Superior temporal gyrus (tissue), 1 donor: ENCODE measurements around the gene CPA3.

ENCODE experiments used
- DNase-seq: peaks from one replicate; pipeline ENCODE4 v3.0.0-alpha.2; 2016; ENCODE audit errors: extremely low spot score

CPA3 gene

DNA sequence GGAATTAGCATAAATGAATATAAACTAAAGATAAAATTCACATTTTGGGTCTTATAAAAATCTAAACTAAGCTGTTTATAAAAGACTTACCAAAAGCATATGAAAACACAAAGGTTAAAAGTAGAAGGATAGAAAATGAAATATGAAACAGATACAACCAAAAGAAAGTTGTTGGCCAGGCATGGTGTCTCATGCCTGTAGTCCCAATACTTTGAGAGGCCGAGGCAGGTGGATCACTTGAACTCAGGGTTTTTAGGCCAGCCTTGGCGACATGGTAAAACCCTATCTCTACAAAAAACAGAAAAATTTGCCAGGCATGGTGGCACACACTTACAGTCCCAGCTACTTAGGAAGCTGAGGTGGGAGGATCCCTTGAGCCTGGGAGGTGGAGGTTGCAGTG is 51.0 kb downstream of the CPA3 start:
- DNase-seq, result no peak

DNA sequence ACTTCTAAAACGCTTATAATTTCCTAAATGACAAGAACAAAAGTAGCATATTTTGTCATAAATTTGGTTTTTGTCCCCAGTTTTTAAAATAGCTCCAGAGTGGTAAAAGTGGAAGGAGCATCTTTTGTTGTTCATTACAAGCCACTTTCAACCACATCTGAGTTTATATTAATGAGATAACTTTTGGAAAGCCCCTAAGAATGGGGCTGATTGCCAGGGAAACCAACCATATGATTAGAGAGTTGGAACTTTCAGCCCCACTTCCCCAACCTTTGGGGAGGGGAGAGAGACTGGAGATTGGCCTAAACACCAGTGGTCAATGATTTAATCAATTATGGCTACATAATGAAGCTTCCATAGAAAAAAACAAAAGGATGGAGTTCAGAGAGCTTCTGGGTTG is 57.4 kb downstream of the CPA3 start:
- no peak for DNase-seq

DNA sequence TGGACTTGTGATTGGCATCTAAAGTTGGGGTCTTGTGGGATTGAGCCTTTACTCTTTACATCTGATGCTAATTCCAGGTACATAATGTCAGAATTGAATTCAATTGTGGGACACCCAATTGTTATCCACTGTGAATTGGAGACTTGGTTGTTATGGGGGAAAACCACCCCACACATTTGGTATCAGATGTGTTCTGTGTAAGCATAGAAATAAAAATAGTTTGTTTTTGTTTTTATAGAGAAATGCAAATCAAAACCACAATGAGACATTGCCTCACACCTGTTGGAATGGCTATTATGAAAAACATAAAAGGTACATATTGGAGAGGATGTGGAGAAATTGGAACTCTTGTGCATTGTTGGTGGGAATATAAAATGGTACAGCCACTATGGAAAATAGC is 58.5 kb downstream of the CPA3 start:
- DNase-seq, result no peak

DNA sequence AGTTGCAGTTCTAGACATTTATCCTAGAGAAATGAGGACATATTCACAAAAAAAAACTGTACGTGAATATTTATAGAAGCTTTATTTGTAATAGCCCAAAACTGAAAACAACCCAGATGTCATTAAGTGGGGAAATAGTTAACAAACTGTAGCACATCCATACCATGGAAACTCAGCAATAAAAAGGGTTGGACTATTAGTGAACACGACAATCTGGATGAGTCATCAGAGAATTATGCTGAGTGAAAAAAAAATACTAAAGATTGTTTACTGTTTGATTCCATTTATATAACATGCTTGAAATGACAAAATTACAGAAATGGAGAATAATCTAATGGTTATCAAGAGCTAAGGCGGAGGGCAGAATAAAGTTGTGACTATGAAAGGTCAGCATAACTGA is 59.5 kb downstream of the CPA3 start:
- DNase-seq, result no peak

DNA sequence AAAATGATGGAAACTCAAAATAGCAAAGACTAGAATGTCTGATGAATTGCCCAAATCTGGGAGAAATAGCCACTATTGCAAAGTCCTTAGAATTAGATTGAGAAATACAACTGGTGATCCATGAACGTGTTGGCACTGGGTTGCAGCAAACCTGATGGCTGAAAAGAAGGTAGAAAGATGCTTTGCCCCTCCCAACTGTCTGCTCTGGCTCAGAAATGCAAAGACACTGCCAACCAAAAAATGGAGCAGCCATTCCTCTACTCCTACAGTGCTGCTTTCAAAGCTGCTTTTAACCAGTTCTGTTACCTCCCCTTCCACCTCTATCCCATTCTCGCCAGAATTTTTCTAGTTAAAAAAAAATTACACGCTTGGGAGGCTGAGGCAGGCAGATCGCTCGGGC is 60.7 kb downstream of the CPA3 start:
- DNase-seq, result no peak

DNA sequence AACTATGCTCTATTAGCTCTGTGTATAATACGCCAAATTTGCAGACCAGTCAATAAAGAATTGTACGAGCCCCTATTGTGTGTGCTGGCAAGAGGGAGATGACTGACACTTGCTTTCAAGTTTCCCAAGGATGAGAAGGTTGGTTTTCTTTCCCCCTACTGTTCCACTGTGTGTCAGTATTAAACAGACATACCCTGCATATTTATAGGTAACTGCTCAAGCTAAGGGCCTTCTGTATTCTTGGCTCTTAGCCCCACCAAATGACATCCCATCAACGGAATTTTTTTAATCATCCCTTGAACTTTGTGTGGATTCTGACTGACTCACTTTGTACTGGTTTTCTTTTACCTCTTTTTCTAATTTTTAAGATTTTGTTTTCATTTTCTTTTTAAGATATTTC is 65.7 kb downstream of the CPA3 start:
- no peak for DNase-seq

DNA sequence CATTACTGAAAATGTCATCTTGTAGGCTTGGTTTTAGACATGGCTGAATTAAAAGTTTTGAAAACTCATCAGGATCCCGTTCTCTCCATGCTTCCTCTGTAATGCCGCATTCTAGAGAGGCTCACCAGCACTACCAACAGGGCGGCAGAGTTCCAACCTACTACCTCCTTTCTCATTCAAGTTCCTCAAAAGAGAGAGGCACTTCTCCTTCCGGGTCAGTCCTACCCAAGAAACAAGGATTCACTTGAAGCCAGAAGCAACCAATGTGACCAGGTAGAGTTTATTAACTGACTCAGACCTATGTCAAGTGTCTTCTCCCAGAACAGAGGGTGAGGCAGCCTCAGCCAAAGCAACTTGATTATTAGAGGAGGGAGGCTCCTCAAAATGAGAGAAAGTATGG is 66.5 kb downstream of the CPA3 start:
- no peak for DNase-seq

DNA sequence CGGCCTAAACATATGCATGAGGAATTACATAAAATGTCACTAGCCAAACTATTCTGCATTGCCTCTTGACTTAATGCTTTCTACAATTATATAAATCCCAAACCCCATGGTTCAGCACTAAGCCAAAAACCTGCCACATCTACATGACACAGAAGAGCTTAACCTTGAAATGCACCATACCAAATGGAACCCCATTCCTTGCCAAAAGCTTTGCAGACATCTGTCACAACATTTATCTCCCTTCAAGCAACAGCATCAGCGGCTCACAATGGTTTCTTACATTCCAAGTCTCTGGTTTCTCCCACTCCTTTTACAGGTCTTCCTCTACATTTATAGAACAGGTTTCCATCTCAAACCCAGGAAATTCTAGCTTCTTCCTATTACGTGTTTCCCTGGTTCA is 67.9 kb downstream of the CPA3 start:
- DNase-seq, result no peak

DNA sequence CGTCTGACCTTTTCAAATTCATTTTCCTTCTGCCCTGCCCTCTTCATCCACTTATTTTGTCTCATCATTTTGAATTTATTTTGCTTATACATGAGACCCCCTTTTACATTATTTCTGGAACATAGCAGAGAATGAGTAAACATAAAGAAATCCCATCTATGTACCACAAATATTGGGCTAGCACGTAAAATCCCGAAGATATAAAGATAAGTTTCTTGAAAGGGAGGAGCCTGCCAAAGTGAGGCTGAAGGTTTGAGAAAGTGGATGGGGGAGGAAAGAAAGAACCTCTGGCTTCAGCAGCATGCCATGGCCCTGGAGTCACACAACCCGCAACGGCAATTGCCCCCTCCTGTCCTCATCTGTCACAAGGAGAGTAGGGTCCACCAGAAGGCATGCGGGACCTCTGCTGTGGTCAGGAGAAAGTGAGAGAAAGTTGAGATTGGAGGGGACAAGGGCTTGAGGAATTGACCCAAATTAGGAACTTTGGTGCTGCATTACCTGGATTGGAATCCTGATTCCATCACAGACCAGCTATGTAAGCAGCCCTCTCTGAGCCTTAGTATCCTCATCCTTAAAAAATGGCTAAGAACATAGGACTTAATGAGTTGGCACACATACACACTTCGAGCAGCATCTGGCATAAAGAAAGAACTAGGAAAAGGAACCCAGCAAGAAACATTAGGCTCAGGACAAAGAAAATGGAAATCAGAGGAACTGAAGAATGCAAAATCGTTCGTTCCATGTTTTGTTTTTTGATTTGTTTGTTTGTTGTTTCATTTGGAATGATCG is 72.6 kb downstream of the CPA3 start:
- no peak for DNase-seq

DNA sequence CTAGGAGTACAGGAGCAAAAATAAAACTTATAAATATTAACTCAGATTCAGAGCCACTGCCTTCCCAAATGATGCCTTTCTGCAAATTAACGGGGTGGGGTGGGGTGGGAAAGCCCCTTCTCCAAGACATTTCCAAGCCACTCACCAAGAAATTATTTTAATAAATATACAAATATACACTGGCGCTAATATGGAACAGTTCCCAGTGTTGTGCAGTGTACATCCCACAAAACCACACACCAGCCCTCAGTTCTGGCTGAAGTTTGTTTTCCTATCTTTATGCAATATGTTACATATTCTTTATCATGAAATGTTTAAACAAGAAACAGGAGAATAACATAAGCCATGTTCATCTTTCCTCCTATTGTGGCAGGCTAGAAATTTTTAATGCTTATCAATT is 73.2 kb downstream of the CPA3 start:
- DNase-seq, result no peak

DNA sequence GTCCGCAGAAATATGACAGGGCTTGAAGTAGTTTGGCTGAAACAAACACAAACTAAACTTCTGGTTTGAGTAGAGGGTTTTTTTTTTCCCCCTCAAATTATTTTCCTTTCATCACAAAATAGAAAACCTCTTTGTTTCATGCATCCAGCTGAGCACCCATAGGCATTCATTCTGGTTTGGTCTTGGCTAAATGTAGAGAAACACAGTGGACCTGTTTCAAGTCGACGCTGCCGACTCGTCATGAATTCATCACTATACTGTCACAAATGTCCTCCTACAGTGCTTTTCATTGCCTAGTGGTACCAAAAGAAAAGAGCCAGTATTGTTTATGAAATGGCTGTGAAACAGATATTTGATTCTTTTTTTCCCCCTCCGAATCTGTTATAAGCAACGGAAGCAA is 73.8 kb downstream of the CPA3 start:
- peak; percentile 71 for DNase-seq

DNA sequence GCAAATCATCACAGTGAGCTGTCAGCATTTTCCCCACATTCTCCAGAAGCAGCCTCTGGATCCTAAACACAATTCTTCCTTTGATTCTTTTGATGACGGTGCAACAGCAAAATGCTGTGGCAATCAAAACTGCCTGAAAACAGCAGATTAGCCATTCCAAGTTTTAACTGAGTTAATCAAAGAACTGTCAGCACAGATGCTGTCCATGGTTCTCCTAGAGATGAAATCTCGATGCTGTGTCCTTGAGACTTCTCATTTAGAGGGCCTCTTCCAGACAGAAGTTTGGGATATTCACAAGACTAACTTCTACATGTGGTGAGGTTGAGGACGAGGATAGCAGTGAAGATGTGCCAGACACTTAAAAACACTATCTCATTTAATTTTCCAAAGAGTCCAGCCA is 75.9 kb downstream of the CPA3 start:
- DNase-seq, result no peak

DNA sequence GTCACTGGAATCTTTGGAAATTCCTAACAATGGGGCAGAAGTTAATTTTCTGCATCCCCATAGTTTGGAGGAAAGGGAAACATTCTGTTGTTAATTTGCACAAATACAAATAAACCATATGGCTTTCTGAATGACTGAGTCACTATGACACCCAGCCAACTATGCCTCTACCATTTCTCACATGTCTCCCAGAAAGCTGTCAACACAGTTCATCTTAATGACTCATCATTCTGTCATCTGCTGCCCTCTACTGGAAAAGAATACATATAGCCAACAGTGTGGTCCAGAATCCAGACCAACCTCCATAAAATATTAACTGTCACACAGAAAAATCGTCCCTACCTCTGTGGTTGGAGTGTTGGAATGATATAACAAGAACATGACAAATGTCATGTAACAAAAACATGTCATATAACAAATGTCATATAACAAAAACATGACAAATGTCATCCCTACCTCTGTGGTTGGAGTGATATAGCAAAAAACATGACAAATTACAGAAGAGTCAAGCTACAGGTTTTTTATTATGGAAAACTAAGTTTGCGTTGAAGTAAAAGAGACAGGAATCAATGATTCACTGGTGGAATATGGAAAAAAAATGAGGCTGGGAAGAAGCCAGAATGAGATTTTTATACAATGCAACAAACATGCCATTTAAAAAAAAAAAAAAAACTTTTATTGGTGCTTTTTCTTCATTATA is 78.6 kb downstream of the CPA3 start:
- DNase-seq, result peak; percentile 96

DNA sequence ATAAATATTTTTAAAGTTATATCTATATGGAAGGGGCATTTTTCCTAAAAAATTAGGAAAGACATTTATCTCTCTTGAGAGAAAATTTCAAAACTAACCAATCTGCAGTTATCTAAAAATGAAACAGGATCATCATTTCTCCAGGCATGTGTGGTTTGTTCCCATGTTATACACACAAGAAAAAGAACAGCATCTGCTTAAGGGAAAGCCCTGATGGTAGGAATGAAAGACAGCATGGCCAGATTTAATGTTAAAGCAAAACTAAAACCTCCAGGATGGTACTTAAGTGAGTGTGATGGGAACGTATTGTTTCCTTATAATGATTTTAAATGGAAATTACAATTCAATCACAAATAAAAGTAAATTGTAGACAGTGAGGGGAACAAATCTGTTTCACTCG is 80.0 kb downstream of the CPA3 start:
- DNase-seq, result no peak
